IMR-90 (cell line): Measurements from ENCODE around the gene NR5A1. TPM values are rescaled to one million over a fixed set of nuclear protein-coding genes. Genes with fewer than 3 reads are reported as not detected.

Experiments
- ATAC-seq: fragments of 200-7000 bp; cut with Tn5 transposase; 2 replicates; pipeline ENCODE4 v1.9.1; 2020; ENCODE audit warnings: low read depth, mild to moderate bottlenecking, moderate library complexity
- BruUV-seq: library from RNA; stranded (reverse); fragments of 400-500 nt; replicated peaks from 2 replicates; lab custom pipeline; 2021; lab: Mats Ljungman, UMichigan
- CTCF ChIA-PET: fragments of 300-600 bp; formaldehyde crosslinking; extraction: SDS; loops from one replicate; lab custom pipeline; 2021; ENCODE audit warnings: antibody characterized with exemption; lab: Yijun Ruan, JAX
- POLR2A ChIA-PET: fragments of 300-600 bp; sonication (Branson Sonifier 250); formaldehyde crosslinking; loops from one replicate; lab custom pipeline; 2022; ENCODE audit warnings: antibody characterized with exemption; ENCODE audit not compliant: unreplicated experiment; lab: Charles Lee
- DNase-seq: peaks from one replicate; pipeline ENCODE4 v3.0.0; 2013
- H2AFZ ChIP-seq: replicated peaks from 2 replicates; pipeline ENCODE3; 2013; ENCODE audit warnings: low read length, mild to moderate bottlenecking; ENCODE audit not compliant: poor library complexity
- H2AK5ac ChIP-seq: 2 replicates; pipeline ENCODE4 v1.6.1; 2013; ENCODE audit warnings: low read depth, low read length, inconsistent platforms
- H2AK9ac ChIP-seq: replicated peaks from 2 replicates; pipeline ENCODE3; 2013; ENCODE audit warnings: mild to moderate bottlenecking, low read depth, low read length, moderate library complexity; ENCODE audit not compliant: poor library complexity
- H2BK120ac ChIP-seq: 2 replicates; pipeline ENCODE4 v1.6.1; 2013; ENCODE audit warnings: low read depth, low read length, inconsistent platforms
- H2BK15ac ChIP-seq: 3 replicates; pipeline ENCODE4 v1.6.1; 2013; ENCODE audit warnings: low read depth, low read length, inconsistent platforms
- H2BK20ac ChIP-seq: 2 replicates; pipeline ENCODE4 v1.6.1; 2013; ENCODE audit warnings: low read depth, mild to moderate bottlenecking, inconsistent platforms, low read length, moderate library complexity
- H2BK5ac ChIP-seq: 2 replicates; pipeline ENCODE4 v1.6.1; 2013; ENCODE audit warnings: mild to moderate bottlenecking, low read depth, low read length, inconsistent platforms; ENCODE audit not compliant: poor library complexity, severe bottlenecking
- H3K14ac ChIP-seq: replicated peaks from 2 replicates; pipeline ENCODE4 v1.6.1; 2013; ENCODE audit warnings: low read depth, low read length, inconsistent platforms
- H3K18ac ChIP-seq: 2 replicates; pipeline ENCODE4 v1.6.1; 2013; ENCODE audit warnings: low read depth, low read length, control low read depth
- H3K23ac ChIP-seq: 2 replicates; pipeline ENCODE4 v1.6.1; 2013; ENCODE audit warnings: low read depth, low read length, inconsistent platforms
- H3K27ac ChIP-seq: 2 replicates; pipeline ENCODE4 v1.5.1; 2013; ENCODE audit warnings: mild to moderate bottlenecking, control low read depth, low read length; ENCODE audit not compliant: insufficient read depth
- H3K27me3 ChIP-seq: 2 replicates; pipeline ENCODE4 v1.6.1; 2013; ENCODE audit warnings: low read length; ENCODE audit not compliant: control insufficient read depth, insufficient read depth
- H3K36me3 ChIP-seq: 2 replicates; pipeline ENCODE4 v1.6.1; 2013; ENCODE audit warnings: low read length, mixed read lengths; ENCODE audit not compliant: control insufficient read depth, insufficient read depth
- H3K4ac ChIP-seq: 2 replicates; pipeline ENCODE4 v1.6.1; 2013; ENCODE audit warnings: low read depth, low read length, inconsistent platforms
- H3K4me1 ChIP-seq: 2 replicates; pipeline ENCODE4 v1.6.1; 2013; ENCODE audit warnings: low read length, mixed read lengths; ENCODE audit not compliant: control insufficient read depth, insufficient read depth
- H3K4me2 ChIP-seq: 2 replicates; pipeline ENCODE4 v1.6.1; 2013; ENCODE audit warnings: low read depth, mild to moderate bottlenecking, control low read depth, low read length, moderate library complexity
- H3K4me3 ChIP-seq: 2 replicates; pipeline ENCODE4 v1.5.1; 2013; ENCODE audit warnings: low read depth, mild to moderate bottlenecking, control low read depth, low read length, moderate library complexity; ENCODE audit not compliant: insufficient read depth
- H3K56ac ChIP-seq: 2 replicates; pipeline ENCODE4 v1.6.1; 2013; ENCODE audit warnings: low read length, inconsistent platforms; ENCODE audit not compliant: insufficient read depth; ENCODE audit errors: extremely low read depth
- H3K79me1 ChIP-seq, 2 experiments: 2 replicates each; pipeline ENCODE4 v1.6.1; 2013; ENCODE audit warnings: low read length in 2 of 2, inconsistent platforms in 1 of 2, low read depth in 1 of 2
- H3K9ac ChIP-seq: 2 replicates; pipeline ENCODE4 v1.6.1; 2013; ENCODE audit warnings: low read depth, low read length, control low read depth
- H3K9me1 ChIP-seq: 2 replicates; pipeline ENCODE4 v1.6.1; 2013; ENCODE audit warnings: low read length, inconsistent platforms; ENCODE audit not compliant: insufficient read depth
- H3K9me3 ChIP-seq: 2 replicates; pipeline ENCODE4 v1.6.1; 2013; ENCODE audit warnings: low read length; ENCODE audit not compliant: control insufficient read depth, insufficient read depth
- H4K20me1 ChIP-seq: 2 replicates; pipeline ENCODE4 v1.6.1; 2013; ENCODE audit warnings: low read length, inconsistent platforms; ENCODE audit not compliant: insufficient read depth
- H4K5ac ChIP-seq: 2 replicates; pipeline ENCODE4 v1.6.1; 2013; ENCODE audit warnings: mild to moderate bottlenecking, low read depth, low read length, control low read depth
- H4K8ac ChIP-seq, 2 experiments: 2 replicates each; pipeline ENCODE4 v1.6.1; 2013; ENCODE audit warnings: low read depth in 2 of 2, low read length in 2 of 2, control low read depth in 1 of 2, inconsistent platforms in 1 of 2
- H4K91ac ChIP-seq: 2 replicates; pipeline ENCODE4 v1.6.1; 2013; ENCODE audit warnings: low read depth, low read length, inconsistent platforms; ENCODE audit not compliant: insufficient read depth
- BHLHE40 ChIP-seq: fragments of 150-350 bp; IDR thresholded peaks from 2 replicates; pipeline ENCODE4 v1.6.1; 2016; ENCODE audit warnings: mild to moderate bottlenecking, low read depth, low read length
- CEBPB ChIP-seq: IDR thresholded peaks from 2 replicates; pipeline ENCODE4 v1.6.1; 2012; ENCODE audit warnings: low read depth, low read length, improper control_type of control experiment
- MXI1 ChIP-seq: IDR thresholded peaks from 2 replicates; pipeline ENCODE4 v1.6.1; 2012; ENCODE audit warnings: low read depth, mild to moderate bottlenecking, low read length, moderate library complexity, borderline replicate concordance
- NFE2L2 ChIP-seq: fragments of 150-350 bp; IDR thresholded peaks from 2 replicates; pipeline ENCODE4 v1.6.1; 2016; ENCODE audit warnings: low read depth, mild to moderate bottlenecking, low read length
- RFX5 ChIP-seq: IDR thresholded peaks from 2 replicates; pipeline ENCODE4 v1.8.0; 2012; ENCODE audit warnings: low read depth, mild to moderate bottlenecking, low read length, moderate library complexity
- WGBS, 2 experiments: methylation state at CpG; one replicate each; pipeline versions ENCODE4 v1.1.5 to v1.1.7; 2013; ENCODE audit warnings: missing lambda C conversion rate in 2 of 2; ENCODE audit not compliant: insufficient read length in 1 of 2; ENCODE audit errors: extremely low coverage in 2 of 2; 5-methylcytosine and 5-hydroxymethylcytosine counted together
- dilution Hi-C: fragments of 300-500 bp; cut with HindIII; formaldehyde crosslinking; loops from one replicate; pipeline ENCODE4 v1.14.3; 2018; ENCODE audit warnings: low sequenced_read_pairs; ENCODE audit not compliant: unreplicated experiment
- in situ Hi-C: fragments of 300-500 bp; cut with MboI; formaldehyde crosslinking; loops from 3 replicates; pipeline ENCODE4 v1.14.3; 2019; ENCODE audit warnings: low sequenced_read_pairs, inconsistent platforms, mixed read lengths
- intact Hi-C: fragments of 100-400 bp; cut with micrococcal nuclease; formaldehyde crosslinking; loops from 2 replicates; pipeline ENCODE4 v1.10.0; 2022
- polyA plus RNA-seq, 3 experiments: library from polyadenylated mRNA; depleted of rRNA; stranded (reverse); fragments of >200 nt; gene quantifications; 2 replicates each; pipeline ENCODE4 v1.2.3, GENCODE V29; 2012; ENCODE audit warnings: low replicate concordance in 1 of 3
- total RNA-seq: library from RNA; depleted of rRNA; stranded (reverse); fragments of >200 nt; gene quantifications from 2 replicates; pipeline ENCODE4 v1.2.3, GENCODE V29; 2012
- TF ChIP-seq, protein P1 (sequence below): conservative IDR thresholded peaks from 2 replicates; pipeline ENCODE4 v1.5.1; 2012; ENCODE audit warnings: mild to moderate bottlenecking, low read depth, low read length, improper control_type of control experiment
- TF ChIP-seq, protein P2 (sequence below): fragments of 150-350 bp; IDR thresholded peaks from 2 replicates; pipeline ENCODE4 v1.6.1; 2017; ENCODE audit warnings: mild to moderate bottlenecking, antibody characterized with exemption, low read length, low read depth
- TF ChIP-seq, protein P3 (sequence below): fragments of 150-350 bp; IDR thresholded peaks from 2 replicates; pipeline ENCODE4 v1.6.1; 2016; ENCODE audit warnings: low read depth, mild to moderate bottlenecking, low read length, moderate library complexity, borderline replicate concordance

NR5A1 gene
- total and polyA plus RNA-seq, 2 of the 4 experiments (the other 2 are of a cell fraction), result not detected

DNA sequence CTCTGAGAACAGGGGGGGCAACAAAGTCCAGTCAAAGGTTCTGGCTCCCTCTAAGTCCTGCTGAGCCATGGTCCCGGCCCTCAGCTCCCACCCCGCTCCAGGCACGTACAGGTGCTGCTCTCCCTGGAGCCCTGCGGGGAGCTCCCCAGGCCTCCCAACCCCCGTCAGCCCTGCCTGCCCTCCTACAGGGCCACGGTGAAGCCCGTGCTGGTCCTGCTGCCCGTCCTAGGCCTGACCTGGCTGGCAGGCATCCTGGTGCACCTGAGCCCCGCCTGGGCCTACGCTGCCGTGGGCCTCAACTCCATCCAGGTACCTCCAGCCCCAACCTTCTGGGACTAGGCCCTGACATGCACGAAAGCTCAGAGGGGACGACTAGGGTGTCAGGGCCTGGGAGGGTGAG, 36.9 kb downstream of the NR5A1 start:
- POLR2A ChIA-PET, result no interaction called here

More for the DNA sequence above, 36.9 kb downstream of the NR5A1 start:
- CTCF ChIA-PET, result no interaction called here
- no peak overlapping the region for H4K8ac ChIP-seq
- WGBS, 2 experiments, result 53% methylated on average over 3 of the region's 13 CpGs; no CpG with 5 or more reads in 1 of the 2 experiments
- intact Hi-C loops (no loop called here), in situ Hi-C loops (no loop called here), dilution Hi-C loops (no loop called here)
- no TSS peak for BruUV-seq
- no peak overlapping the region for H2AFZ ChIP-seq
- H3K14ac ChIP-seq, result no peak overlapping the region
- H2BK120ac ChIP-seq, result no peak overlapping the region
- no peak overlapping the region for H3K4me3 ChIP-seq
- no peak overlapping the region for H2BK15ac ChIP-seq
- peaks cover 59% of the 10 kb centered on the region for H3K27me3 ChIP-seq
- no peak overlapping the region for H3K27ac ChIP-seq
- H2AK5ac ChIP-seq, result no peak overlapping the region
- H3K56ac ChIP-seq, result no peak overlapping the region
- H3K9ac ChIP-seq, result no peak overlapping the region
- no peaks in the 10 kb centered on the region for H3K9me1 ChIP-seq
- TF ChIP-seq, protein P1, sequence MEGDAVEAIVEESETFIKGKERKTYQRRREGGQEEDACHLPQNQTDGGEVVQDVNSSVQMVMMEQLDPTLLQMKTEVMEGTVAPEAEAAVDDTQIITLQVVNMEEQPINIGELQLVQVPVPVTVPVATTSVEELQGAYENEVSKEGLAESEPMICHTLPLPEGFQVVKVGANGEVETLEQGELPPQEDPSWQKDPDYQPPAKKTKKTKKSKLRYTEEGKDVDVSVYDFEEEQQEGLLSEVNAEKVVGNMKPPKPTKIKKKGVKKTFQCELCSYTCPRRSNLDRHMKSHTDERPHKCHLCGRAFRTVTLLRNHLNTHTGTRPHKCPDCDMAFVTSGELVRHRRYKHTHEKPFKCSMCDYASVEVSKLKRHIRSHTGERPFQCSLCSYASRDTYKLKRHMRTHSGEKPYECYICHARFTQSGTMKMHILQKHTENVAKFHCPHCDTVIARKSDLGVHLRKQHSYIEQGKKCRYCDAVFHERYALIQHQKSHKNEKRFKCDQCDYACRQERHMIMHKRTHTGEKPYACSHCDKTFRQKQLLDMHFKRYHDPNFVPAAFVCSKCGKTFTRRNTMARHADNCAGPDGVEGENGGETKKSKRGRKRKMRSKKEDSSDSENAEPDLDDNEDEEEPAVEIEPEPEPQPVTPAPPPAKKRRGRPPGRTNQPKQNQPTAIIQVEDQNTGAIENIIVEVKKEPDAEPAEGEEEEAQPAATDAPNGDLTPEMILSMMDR, result no peak
- no peak for TF ChIP-seq NFE2L2
- TF ChIP-seq CEBPB, result no peak
- TF ChIP-seq, protein P2, sequence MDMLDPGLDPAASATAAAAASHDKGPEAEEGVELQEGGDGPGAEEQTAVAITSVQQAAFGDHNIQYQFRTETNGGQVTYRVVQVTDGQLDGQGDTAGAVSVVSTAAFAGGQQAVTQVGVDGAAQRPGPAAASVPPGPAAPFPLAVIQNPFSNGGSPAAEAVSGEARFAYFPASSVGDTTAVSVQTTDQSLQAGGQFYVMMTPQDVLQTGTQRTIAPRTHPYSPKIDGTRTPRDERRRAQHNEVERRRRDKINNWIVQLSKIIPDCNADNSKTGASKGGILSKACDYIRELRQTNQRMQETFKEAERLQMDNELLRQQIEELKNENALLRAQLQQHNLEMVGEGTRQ, result no peak
- TF ChIP-seq, protein P3, sequence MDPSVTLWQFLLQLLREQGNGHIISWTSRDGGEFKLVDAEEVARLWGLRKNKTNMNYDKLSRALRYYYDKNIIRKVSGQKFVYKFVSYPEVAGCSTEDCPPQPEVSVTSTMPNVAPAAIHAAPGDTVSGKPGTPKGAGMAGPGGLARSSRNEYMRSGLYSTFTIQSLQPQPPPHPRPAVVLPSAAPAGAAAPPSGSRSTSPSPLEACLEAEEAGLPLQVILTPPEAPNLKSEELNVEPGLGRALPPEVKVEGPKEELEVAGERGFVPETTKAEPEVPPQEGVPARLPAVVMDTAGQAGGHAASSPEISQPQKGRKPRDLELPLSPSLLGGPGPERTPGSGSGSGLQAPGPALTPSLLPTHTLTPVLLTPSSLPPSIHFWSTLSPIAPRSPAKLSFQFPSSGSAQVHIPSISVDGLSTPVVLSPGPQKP, result no peak
- TF ChIP-seq BHLHE40, result no peak
- TF ChIP-seq RFX5, result no peak
- TF ChIP-seq MXI1, result no peak
- H3K23ac ChIP-seq, result no peak overlapping the region
- H3K4me1 ChIP-seq, result no peaks in the 10 kb centered on the region
- no peaks in the 10 kb centered on the region for H3K9me3 ChIP-seq
- H3K79me1 ChIP-seq, result no peaks in the 10 kb centered on the region
- H4K5ac ChIP-seq, result no peak overlapping the region
- no peak overlapping the region for H3K4me2 ChIP-seq
- no peak overlapping the region for H4K91ac ChIP-seq
- H2BK5ac ChIP-seq, result no peak overlapping the region
- H3K4ac ChIP-seq, result no peak overlapping the region
- H2BK20ac ChIP-seq, result no peak overlapping the region
- no peaks in the 10 kb centered on the region for H4K20me1 ChIP-seq
- H3K18ac ChIP-seq, result no peak overlapping the region
- no peak overlapping the region for H2AK9ac ChIP-seq
- DNase-seq, result no peak
- no peak for ATAC-seq
- no peaks in the 10 kb centered on the region for H3K36me3 ChIP-seq
